GM23338 (cell line): ENCODE results near the gene STK4. TPM values are rescaled to one million over a fixed set of nuclear protein-coding genes. Genes with fewer than 3 reads are reported as not detected.

ENCODE experiments used
- ATAC-seq: fragments of 200-7000 bp; cut with Tn5 transposase; 3 replicates; pipeline ENCODE4 v1.9.1; 2020
- DNase-seq: peaks from one replicate; pipeline ENCODE4 v3.0.0-alpha.2; 2015; ENCODE audit warnings: low spot score
- H2AFZ ChIP-seq: fragments of 200-600 bp; sonication (generic); 2 replicates; pipeline ENCODE4 v1.8.0; 2016; ENCODE audit warnings: antibody characterized with exemption, mild to moderate bottlenecking, moderate library complexity
- H3F3A ChIP-seq: fragments of 200-600 bp; sonication (generic); replicated peaks from 2 replicates; pipeline ENCODE4 v1.8.0; 2017; ENCODE audit warnings: antibody characterized with exemption, mixed run types, low read depth
- H3K27ac ChIP-seq: fragments of 200-600 bp; sonication (generic); 2 replicates; pipeline ENCODE4 v1.6.1; 2016; ENCODE audit warnings: low read depth
- H3K27me3 ChIP-seq: fragments of 200-600 bp; sonication (generic); 2 replicates; pipeline ENCODE4 v1.8.0; 2016; ENCODE audit warnings: mild to moderate bottlenecking, mixed run types, moderate library complexity; ENCODE audit not compliant: insufficient read depth
- H3K36me3 ChIP-seq: fragments of 200-600 bp; sonication (generic); 2 replicates; pipeline ENCODE4 v1.8.0; 2016; ENCODE audit warnings: mild to moderate bottlenecking; ENCODE audit not compliant: insufficient read depth
- H3K4me1 ChIP-seq: fragments of 200-600 bp; sonication (generic); 2 replicates; pipeline ENCODE4 v1.8.0; 2016; ENCODE audit warnings: mild to moderate bottlenecking, moderate library complexity; ENCODE audit not compliant: insufficient read depth
- H3K4me2 ChIP-seq: fragments of 200-600 bp; sonication (generic); 2 replicates; pipeline ENCODE4 v1.7.1; 2017; ENCODE audit warnings: mixed run types
- H3K4me3 ChIP-seq: fragments of 200-600 bp; sonication (generic); 2 replicates; pipeline ENCODE4 v1.6.1; 2016; ENCODE audit warnings: mixed run types
- H3K79me2 ChIP-seq: fragments of 200-600 bp; sonication (generic); replicated peaks from 2 replicates; pipeline ENCODE4 v1.8.0; 2017; ENCODE audit warnings: mild to moderate bottlenecking; ENCODE audit not compliant: insufficient read depth
- H3K9me2 ChIP-seq: fragments of 200-600 bp; sonication (generic); 2 replicates; pipeline ENCODE4 v1.8.0; 2017; ENCODE audit not compliant: insufficient read depth
- H4K20me1 ChIP-seq: fragments of 200-600 bp; sonication (generic); replicated peaks from 2 replicates; pipeline ENCODE4 v1.8.0; 2017; ENCODE audit warnings: mild to moderate bottlenecking; ENCODE audit not compliant: insufficient read depth
- H3K27ac Mint-ChIP-seq: 2 replicates; pipeline ENCODE4 v1.8.0; 2020; ENCODE audit warnings: inconsistent platforms, mild to moderate bottlenecking, moderate library complexity, mixed read lengths
- H3K27me3 Mint-ChIP-seq: 3 replicates; pipeline ENCODE4 v1.8.0; 2022; ENCODE audit warnings: low read depth, mild to moderate bottlenecking, moderate library complexity, mixed read lengths, inconsistent platforms; ENCODE audit not compliant: insufficient read depth, poor library complexity
- H3K36me3 Mint-ChIP-seq: 3 replicates; pipeline ENCODE4 v1.8.0; 2021; ENCODE audit warnings: low read depth, mild to moderate bottlenecking, inconsistent platforms, moderate library complexity, mixed read lengths
- H3K4me1 Mint-ChIP-seq: 3 replicates; pipeline ENCODE4 v1.8.0; 2020; ENCODE audit warnings: mild to moderate bottlenecking, inconsistent platforms, mixed read lengths
- H3K4me3 Mint-ChIP-seq: 3 replicates; pipeline ENCODE4 v1.8.0; 2021; ENCODE audit warnings: moderate library complexity, mild to moderate bottlenecking, inconsistent platforms, mixed read lengths
- H3K9me3 Mint-ChIP-seq: 3 replicates; pipeline ENCODE4 v1.8.0; 2020; ENCODE audit warnings: moderate library complexity, mild to moderate bottlenecking, inconsistent platforms, mixed read lengths
- CREB1 ChIP-seq: fragments of 250-450 bp; sonication (Bioruptor Pico); IDR thresholded peaks from 2 replicates; pipeline ENCODE4 v1.5.0; 2020; ENCODE audit warnings: low read depth, mild to moderate bottlenecking, moderate library complexity
- EZH2 ChIP-seq: fragments of 200-600 bp; sonication (generic); IDR thresholded peaks from one replicate; pipeline ENCODE4 v1.8.0; 2017; ENCODE audit warnings: antibody characterized with exemption, mild to moderate bottlenecking, low read depth; ENCODE audit not compliant: unreplicated experiment
- EZH2phosphoT487 ChIP-seq: fragments of 200-600 bp; sonication (generic); IDR thresholded peaks from one replicate; pipeline ENCODE4 v1.8.1; 2018; ENCODE audit warnings: antibody characterized with exemption; ENCODE audit not compliant: unreplicated experiment
- JUNB ChIP-seq: IDR thresholded peaks from one replicate; pipeline ENCODE4 v1.6.1; 2016; ENCODE audit warnings: antibody characterized with exemption; ENCODE audit not compliant: unreplicated experiment
- NANOG ChIP-seq: IDR thresholded peaks from 2 replicates; pipeline ENCODE4 v1.6.1; 2016; ENCODE audit warnings: antibody characterized with exemption, borderline replicate concordance
- POLR2AphosphoS5 ChIP-seq: IDR thresholded peaks from 2 replicates; pipeline ENCODE4 v1.6.1; 2016; ENCODE audit warnings: antibody characterized with exemption, low read depth
- ZNF114 ChIP-seq: fragments of 250-450 bp; sonication (Bioruptor Pico); IDR thresholded peaks from 2 replicates; pipeline ENCODE4 v1.5.0; 2020; ENCODE audit warnings: mild to moderate bottlenecking, moderate library complexity
- ZNF331 ChIP-seq: fragments of 250-450 bp; sonication (Bioruptor Pico); IDR thresholded peaks from 2 replicates; pipeline ENCODE4 v1.5.0; 2020; ENCODE audit warnings: low read depth, mild to moderate bottlenecking, moderate library complexity
- polyA plus RNA-seq: library from polyadenylated mRNA; unstranded; fragments of >200 nt; fragmentation: Nextera tagmentation; extraction: Ambion mirVana; gene quantifications from 2 replicates; pipeline ENCODE4 v1.2.1, GENCODE V29; 2016
- total RNA-seq: library from RNA; depleted of rRNA; stranded (reverse); fragments of >200 nt; shearing (Covaris generic); gene quantifications from 2 replicates; pipeline ENCODE4 v1.2.3, GENCODE V29; 2014
- TF ChIP-seq, protein P1 (sequence below), 2 experiments: fragments of 200-600 bp in 1 of 2; sonication (generic) in 1 of 2; conservative IDR thresholded peaks; 2 replicates each; pipeline versions ENCODE4 v1.5.1 to v1.6.1; 2016 to 2017; ENCODE audit warnings: antibody characterized with exemption in 2 of 2, low read depth in 2 of 2, mild to moderate bottlenecking in 2 of 2, moderate library complexity in 1 of 2
- TF ChIP-seq, protein P2 (sequence below): fragments of 250-450 bp; sonication (Bioruptor Pico); IDR thresholded peaks from 2 replicates; pipeline ENCODE4 v1.5.0; 2020; ENCODE audit warnings: mild to moderate bottlenecking, moderate library complexity

STK4 gene
- total and polyA plus RNA-seq, 2 experiments from 2014 or later: 37.7 to 58.7 TPM

DNA sequence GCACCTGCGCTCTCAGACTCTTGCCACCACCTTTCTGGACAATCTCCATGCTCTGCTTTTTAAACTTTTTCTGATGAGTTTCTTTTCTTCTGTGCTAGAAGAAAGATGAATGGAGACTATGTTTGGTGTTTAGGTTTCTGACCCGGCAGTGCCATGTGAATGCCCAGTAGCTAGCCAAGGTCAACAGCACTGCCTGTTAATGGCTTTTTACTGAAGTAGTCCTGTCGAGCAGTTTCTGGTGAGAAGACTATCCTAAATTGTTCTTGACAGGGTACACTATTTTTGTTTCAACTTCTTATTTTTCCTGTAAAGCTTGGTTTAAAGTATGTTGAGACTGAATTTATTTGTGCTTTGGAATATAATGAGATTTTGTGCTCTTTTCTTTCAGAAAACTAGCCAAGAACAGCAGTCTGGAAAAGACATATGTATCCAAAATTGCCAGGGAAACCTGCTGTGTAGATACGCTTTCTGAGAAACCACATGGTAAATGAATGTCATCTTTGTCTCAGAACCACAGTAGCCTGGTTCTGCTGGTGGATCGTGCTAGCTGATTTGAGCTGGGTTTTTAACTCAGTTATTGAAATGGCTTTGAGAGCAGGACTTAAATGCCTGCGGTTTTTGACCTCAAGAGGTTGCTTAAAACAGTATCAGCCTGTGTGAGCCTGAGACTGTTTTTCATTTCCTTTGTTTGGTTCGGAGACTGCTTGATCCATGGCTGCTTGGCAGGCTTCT is 86.6 kb downstream of the STK4 start:
- H3K36me3 ChIP-seq: no peaks in the 10 kb centered on the region
- H4K20me1 ChIP-seq: no peaks in the 10 kb centered on the region; the same call in 1 of the 2 replicates
- Mint-ChIP-seq H3K9me3 (no peaks in the 10 kb centered on the region), H3K4me1 (peaks cover 15% of the 10 kb centered on the region; the same call in 2 of the 3 replicates), H3K27ac (peak overlapping the region; percentile 33; the same call in 1 of the 2 replicates), H3K27me3 (no peaks in the 10 kb centered on the region), H3K36me3 (no peaks in the 10 kb centered on the region; the same call in 2 of the 3 replicates), H3K4me3 (no peak overlapping the region)
- H2AFZ ChIP-seq: no peak overlapping the region
- no peak overlapping the region for H3K4me3 ChIP-seq
- no peaks in the 10 kb centered on the region; the same call in 1 of the 2 replicates for H3K79me2 ChIP-seq
- TF ChIP-seq ZNF331 (CRISPR knock-in tag) (no peak), NANOG (no peak), JUNB (no peak), POLR2AphosphoS5 (no peak), ZNF114 (CRISPR knock-in tag) (no peak)
- no peak overlapping the region for H3K4me2 ChIP-seq
- no peaks in the 10 kb centered on the region for H3F3A ChIP-seq
- no peaks in the 10 kb centered on the region for H3K27me3 ChIP-seq
- DNase-seq (no peak), ATAC-seq (no peak)
- H3K9me2 ChIP-seq: no peaks in the 10 kb centered on the region
- peaks cover 4% of the 10 kb centered on the region; the same call in 1 of the 2 replicates for H3K4me1 ChIP-seq
- H3K27ac ChIP-seq: no peak overlapping the region

DNA sequence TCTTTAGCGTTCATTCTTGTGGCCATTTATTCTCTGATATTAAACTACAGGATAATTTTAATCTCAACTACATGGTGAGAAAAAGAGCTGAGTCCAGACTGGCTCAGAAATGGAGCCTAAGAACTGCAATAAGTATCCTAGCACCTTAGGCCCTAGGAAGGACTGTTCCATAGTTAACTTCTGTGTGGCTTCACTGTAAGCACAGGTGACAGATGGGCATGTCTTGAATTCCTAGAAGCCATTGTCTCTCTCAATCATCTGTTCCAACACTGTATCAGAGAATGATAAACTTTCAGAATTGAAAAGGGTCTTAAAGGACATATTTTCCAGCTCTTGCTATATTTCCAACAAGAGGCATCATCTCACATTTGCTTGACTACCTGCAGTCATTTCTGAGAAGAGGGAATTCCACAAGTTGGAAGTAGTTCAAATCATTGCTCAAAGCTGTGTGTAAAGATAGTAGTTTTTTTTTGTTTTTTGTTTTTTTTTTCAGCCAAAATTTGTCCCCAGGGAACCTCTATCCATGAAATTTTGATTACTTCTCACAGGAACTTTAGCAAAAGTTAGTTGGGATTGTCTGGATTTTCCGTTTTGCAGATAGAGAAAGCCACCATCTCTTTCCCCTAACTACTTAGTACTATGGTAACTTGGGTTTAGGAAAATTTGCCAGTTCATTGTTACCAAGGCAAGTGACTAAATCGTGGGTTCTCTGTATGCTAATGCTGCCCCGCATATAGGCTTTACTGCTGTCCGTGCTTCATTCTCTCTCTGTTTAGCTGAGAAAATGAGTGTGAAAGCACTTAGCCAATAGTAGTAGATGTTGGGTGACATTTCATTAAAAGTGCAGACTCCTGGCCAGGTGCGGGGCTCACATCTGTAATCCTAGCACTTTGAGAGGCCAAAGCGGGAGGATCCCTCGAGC is 87.4 kb downstream of the STK4 start:
- Histone ChIP-seq H3K36me3 (no peaks in the 10 kb centered on the region), H3F3A (no peaks in the 10 kb centered on the region), H3K4me2 (no peak overlapping the region), H3K79me2 (no peaks in the 10 kb centered on the region; the same call in 1 of the 2 replicates), H3K27ac (no peak overlapping the region), H3K9me2 (no peaks in the 10 kb centered on the region), H3K27me3 (no peaks in the 10 kb centered on the region), H2AFZ (no peak overlapping the region), H4K20me1 (no peaks in the 10 kb centered on the region; the same call in 1 of the 2 replicates), H3K4me3 (no peak overlapping the region), H3K4me1 (peaks cover 4% of the 10 kb centered on the region; the same call in 1 of the 2 replicates)
- H3K36me3 Mint-ChIP-seq: no peaks in the 10 kb centered on the region; the same call in 2 of the 3 replicates
- DNase-seq (no peak), ATAC-seq (no peak)
- no peaks in the 10 kb centered on the region for H3K9me3 Mint-ChIP-seq
- H3K4me1 Mint-ChIP-seq: peaks cover 15% of the 10 kb centered on the region; the same call in 2 of the 3 replicates
- H3K4me3 Mint-ChIP-seq: no peak overlapping the region
- peak overlapping the region; percentile 39 for H3K27ac Mint-ChIP-seq
- H3K27me3 Mint-ChIP-seq: no peaks in the 10 kb centered on the region
- no peak for TF ChIP-seq JUNB
- TF ChIP-seq ZNF114 (CRISPR knock-in tag): no peak
- TF ChIP-seq, protein P1, sequence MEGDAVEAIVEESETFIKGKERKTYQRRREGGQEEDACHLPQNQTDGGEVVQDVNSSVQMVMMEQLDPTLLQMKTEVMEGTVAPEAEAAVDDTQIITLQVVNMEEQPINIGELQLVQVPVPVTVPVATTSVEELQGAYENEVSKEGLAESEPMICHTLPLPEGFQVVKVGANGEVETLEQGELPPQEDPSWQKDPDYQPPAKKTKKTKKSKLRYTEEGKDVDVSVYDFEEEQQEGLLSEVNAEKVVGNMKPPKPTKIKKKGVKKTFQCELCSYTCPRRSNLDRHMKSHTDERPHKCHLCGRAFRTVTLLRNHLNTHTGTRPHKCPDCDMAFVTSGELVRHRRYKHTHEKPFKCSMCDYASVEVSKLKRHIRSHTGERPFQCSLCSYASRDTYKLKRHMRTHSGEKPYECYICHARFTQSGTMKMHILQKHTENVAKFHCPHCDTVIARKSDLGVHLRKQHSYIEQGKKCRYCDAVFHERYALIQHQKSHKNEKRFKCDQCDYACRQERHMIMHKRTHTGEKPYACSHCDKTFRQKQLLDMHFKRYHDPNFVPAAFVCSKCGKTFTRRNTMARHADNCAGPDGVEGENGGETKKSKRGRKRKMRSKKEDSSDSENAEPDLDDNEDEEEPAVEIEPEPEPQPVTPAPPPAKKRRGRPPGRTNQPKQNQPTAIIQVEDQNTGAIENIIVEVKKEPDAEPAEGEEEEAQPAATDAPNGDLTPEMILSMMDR (conservative IDR thresholded peaks at IDR 0.05; ENCODE audit: low read depth in 2 of 2): no peak
- no peak for TF ChIP-seq EZH2phosphoT487
- TF ChIP-seq NANOG: no peak
- no peak for TF ChIP-seq EZH2
- no peak for TF ChIP-seq POLR2AphosphoS5
- TF ChIP-seq ZNF331 (CRISPR knock-in tag): no peak
- TF ChIP-seq, protein P2, sequence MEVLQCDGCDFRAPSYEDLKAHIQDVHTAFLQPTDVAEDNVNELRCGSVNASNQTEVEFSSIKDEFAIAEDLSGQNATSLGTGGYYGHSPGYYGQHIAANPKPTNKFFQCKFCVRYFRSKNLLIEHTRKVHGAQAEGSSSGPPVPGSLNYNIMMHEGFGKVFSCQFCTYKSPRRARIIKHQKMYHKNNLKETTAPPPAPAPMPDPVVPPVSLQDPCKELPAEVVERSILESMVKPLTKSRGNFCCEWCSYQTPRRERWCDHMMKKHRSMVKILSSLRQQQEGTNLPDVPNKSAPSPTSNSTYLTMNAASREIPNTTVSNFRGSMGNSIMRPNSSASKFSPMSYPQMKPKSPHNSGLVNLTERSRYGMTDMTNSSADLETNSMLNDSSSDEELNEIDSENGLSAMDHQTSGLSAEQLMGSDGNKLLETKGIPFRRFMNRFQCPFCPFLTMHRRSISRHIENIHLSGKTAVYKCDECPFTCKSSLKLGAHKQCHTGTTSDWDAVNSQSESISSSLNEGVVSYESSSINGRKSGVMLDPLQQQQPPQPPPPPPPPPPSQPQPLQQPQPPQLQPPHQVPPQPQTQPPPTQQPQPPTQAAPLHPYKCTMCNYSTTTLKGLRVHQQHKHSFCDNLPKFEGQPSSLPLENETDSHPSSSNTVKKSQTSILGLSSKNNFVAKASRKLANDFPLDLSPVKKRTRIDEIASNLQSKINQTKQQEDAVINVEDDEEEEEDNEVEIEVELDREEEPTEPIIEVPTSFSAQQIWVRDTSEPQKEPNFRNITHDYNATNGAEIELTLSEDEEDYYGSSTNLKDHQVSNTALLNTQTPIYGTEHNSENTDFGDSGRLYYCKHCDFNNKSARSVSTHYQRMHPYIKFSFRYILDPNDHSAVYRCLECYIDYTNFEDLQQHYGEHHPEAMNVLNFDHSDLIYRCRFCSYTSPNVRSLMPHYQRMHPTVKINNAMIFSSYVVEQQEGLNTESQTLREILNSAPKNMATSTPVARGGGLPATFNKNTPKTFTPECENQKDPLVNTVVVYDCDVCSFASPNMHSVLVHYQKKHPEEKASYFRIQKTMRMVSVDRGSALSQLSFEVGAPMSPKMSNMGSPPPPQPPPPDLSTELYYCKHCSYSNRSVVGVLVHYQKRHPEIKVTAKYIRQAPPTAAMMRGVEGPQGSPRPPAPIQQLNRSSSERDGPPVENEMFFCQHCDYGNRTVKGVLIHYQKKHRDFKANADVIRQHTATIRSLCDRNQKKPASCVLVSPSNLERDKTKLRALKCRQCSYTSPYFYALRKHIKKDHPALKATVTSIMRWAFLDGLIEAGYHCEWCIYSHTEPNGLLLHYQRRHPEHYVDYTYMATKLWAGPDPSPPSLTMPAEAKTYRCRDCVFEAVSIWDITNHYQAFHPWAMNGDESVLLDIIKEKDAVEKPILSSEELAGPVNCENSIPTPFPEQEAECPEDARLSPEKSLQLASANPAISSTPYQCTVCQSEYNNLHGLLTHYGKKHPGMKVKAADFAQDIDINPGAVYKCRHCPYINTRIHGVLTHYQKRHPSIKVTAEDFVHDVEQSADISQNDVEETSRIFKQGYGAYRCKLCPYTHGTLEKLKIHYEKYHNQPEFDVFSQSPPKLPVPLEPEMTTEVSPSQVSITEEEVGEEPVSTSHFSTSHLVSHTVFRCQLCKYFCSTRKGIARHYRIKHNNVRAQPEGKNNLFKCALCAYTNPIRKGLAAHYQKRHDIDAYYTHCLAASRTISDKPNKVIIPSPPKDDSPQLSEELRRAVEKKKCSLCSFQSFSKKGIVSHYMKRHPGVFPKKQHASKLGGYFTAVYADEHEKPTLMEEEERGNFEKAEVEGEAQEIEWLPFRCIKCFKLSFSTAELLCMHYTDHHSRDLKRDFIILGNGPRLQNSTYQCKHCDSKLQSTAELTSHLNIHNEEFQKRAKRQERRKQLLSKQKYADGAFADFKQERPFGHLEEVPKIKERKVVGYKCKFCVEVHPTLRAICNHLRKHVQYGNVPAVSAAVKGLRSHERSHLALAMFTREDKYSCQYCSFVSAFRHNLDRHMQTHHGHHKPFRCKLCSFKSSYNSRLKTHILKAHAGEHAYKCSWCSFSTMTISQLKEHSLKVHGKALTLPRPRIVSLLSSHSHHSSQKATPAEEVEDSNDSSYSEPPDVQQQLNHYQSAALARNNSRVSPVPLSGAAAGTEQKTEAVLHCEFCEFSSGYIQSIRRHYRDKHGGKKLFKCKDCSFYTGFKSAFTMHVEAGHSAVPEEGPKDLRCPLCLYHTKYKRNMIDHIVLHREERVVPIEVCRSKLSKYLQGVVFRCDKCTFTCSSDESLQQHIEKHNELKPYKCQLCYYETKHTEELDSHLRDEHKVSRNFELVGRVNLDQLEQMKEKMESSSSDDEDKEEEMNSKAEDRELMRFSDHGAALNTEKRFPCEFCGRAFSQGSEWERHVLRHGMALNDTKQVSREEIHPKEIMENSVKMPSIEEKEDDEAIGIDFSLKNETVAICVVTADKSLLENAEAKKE (CRISPR knock-in tag): no peak
- TF ChIP-seq CREB1: no peak
